ENCODE measurements around the gene TMEM243.

- TF ChIP-seq EZH2 (IDR thresholded peaks at IDR 0.05; ENCODE audit: low read length, missing control alignments): no peak
- no peak for TF ChIP-seq CTCF (conservative IDR thresholded peaks at IDR 0.05 in 1 of 2, IDR thresholded peaks at IDR 0.05 in 1 of 2; ENCODE audit: low read depth in 1 of 2, low read length in 2 of 2)
Observed at GRCh38 chr7:87159538-87159937, 60.0 kb downstream of the TMEM243 start.
